ENCODE measurements around the gene BSN. TPM values are rescaled to one million over a fixed set of nuclear protein-coding genes. Genes with fewer than 3 reads are reported as not detected.
A peak's percentile ranks its signal among the peaks of the same experiment; 100 is the strongest.

The BSN gene
- total RNA-seq, 4 donors from 2014 or later, result 0.04 to 0.36 (median 0.14) TPM

GRCh38 chr3:49673715-49674496, 119.6 kb downstream of the BSN start, which contains the start of gene APEH:
Gene APEH, plus strand, starts transcription at chr3:49674351. Its CDS starts 51 bp downstream, at chr3:49674402.
- WGBS, 2 donors, result 1 to 2% methylated on average over 62 to 65 of the region's 71 CpGs
- peak within 1 kb of the TSS; percentile 67 for H3K4me3 ChIP-seq (ENCODE audit: low read depth, poor library complexity, severe bottlenecking)
- DNase-seq (ENCODE audit: low spot score in 2 of 2), result peak; percentile 93 to 99
- TF ChIP-seq CTCF (IDR thresholded peaks at IDR 0.05), result no peak
- no peak for TF ChIP-seq POLR2A (IDR thresholded peaks at IDR 0.05)
- intact Hi-C loops (cut with DNase I; ENCODE audit: low total_unique reads), result no loop called here

- peak in 1 of 2 donors; percentile 24 for DNase-seq (ENCODE audit: low spot score in 2 of 2)
- H3K4me3 ChIP-seq (ENCODE audit: low read depth, poor library complexity, severe bottlenecking), result peak overlapping the region; percentile 67
- no peak for TF ChIP-seq POLR2A (IDR thresholded peaks at IDR 0.05)
- no peak for TF ChIP-seq CTCF (IDR thresholded peaks at IDR 0.05)
- intact Hi-C loops (cut with DNase I; ENCODE audit: low total_unique reads), result no loop called here
- 7 to 8% methylated on average over 19 to 22 of the region's 34 CpGs for WGBS, 2 donors
Measured at GRCh38 chr3:49674497-49674983, 120.3 kb downstream of the BSN start.

- WGBS, 2 donors, result 89 to 91% methylated on average over 5 to 11 of the region's 11 CpGs
- H3K4me3 ChIP-seq (ENCODE audit: low read depth, poor library complexity, severe bottlenecking), result no peak overlapping the region
- TF ChIP-seq CTCF (IDR thresholded peaks at IDR 0.05), result no peak
- no peak for TF ChIP-seq POLR2A (IDR thresholded peaks at IDR 0.05)
- intact Hi-C loops (cut with DNase I; ENCODE audit: low total_unique reads), result no loop called here
- no peak for DNase-seq (ENCODE audit: low spot score in 2 of 2)
Measured at GRCh38 chr3:49675912-49676311, 121.6 kb downstream of the BSN start.

GRCh38 chr3:49680493-49681231, 126.4 kb downstream of the BSN start:
- DNase-seq (ENCODE audit: low spot score in 2 of 2), result no peak
- WGBS, 2 donors, result 88 to 91% methylated on average over 7 of the region's 7 CpGs
- intact Hi-C loops (cut with DNase I; ENCODE audit: low total_unique reads), result no loop called here
- TF ChIP-seq CTCF (IDR thresholded peaks at IDR 0.05) (no peak), POLR2A (IDR thresholded peaks at IDR 0.05) (no peak)
- H3K4me3 ChIP-seq (ENCODE audit: low read depth, poor library complexity, severe bottlenecking), result no peak overlapping the region

GRCh38 chr3:49681232-49681522, 126.9 kb downstream of the BSN start:
- 93 to 100% methylated on average over 2 of the region's 2 CpGs for WGBS, 2 donors
- TF ChIP-seq POLR2A (IDR thresholded peaks at IDR 0.05) (no peak), CTCF (IDR thresholded peaks at IDR 0.05) (no peak)
- intact Hi-C loops (cut with DNase I; ENCODE audit: low total_unique reads), result no loop called here
- no peak overlapping the region for H3K4me3 ChIP-seq (ENCODE audit: low read depth, poor library complexity, severe bottlenecking)
- no peak for DNase-seq (ENCODE audit: low spot score in 2 of 2)
